Right ventricle myocardium inferior (tissue), 1 donor: Measurements from ENCODE around the gene UBAC2. TPM values are rescaled to one million over a fixed set of nuclear protein-coding genes. Genes with fewer than 3 reads are reported as not detected.

Experiments
- ATAC-seq: fragments of 200-7000 bp; cut with Tn5 transposase; one replicate; pipeline ENCODE4 v1.9.1; 2020; ENCODE audit warnings: mild to moderate bottlenecking, moderate library complexity
- DNase-seq: peaks from one replicate; pipeline ENCODE4 v3.0.0; 2021; ENCODE audit errors: missing footprints
- intact Hi-C: fragments of 100-400 bp; cut with DNase I; formaldehyde crosslinking; loops from one replicate; pipeline ENCODE4 v1.11.0; 2022
- total RNA-seq: library from RNA; stranded (reverse); fragmentation: NEBNext Ultra II Directional; extraction: Animal tissue kit (Norgen Biotek cat#: 25700); gene quantifications from one replicate; pipeline ENCODE4 v1.2.1, GENCODE V29; 2021
- donor health status: DM: no; HTN: yes; CAD: no; lungs with severe emphysema.

The UBAC2 gene
- total RNA-seq, 1 donor from 2014 or later, result 39.1 TPM

DNA sequence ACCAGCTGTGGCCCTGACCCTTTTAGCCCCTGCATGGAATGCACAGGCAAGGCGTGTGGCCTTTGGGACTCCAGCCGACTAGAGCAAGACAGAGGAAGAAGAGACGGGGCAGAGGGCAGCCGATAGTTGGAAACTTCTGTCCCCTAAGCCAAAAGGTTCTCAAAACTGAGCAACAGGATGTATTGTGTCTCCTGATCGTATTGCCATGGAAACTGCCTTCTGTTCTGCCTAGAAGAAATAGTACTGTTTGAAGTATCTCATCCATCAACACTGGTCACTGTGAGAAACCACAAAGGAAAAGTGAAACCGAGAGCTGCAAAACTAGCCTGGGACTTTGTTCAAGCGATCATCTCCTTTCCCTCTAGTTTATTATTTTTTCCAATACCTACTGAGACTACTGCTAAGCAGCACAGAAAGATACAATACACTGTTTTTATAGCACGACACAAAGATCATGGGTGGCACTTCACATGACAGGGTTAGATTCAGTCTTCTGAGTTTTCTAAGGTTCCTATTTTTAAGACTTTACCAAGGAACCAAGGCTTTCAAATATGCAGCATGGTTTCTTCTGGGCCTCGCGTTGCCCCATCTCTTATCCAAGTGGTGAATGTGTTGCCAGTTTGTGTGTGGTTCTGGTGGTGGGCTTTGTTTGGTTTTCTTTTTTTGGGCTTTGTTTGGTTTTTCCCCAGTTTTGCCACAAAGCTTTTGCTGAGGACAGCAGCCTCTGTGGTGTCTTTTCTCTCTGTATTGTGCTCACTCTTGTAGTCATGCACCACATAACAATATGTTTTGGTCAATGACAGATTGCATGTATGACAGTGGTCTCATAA lies 155.8 kb downstream of the UBAC2 start:
- DNase-seq, result no peak
- intact Hi-C loops, result no loop called here
- peak; percentile 69 for ATAC-seq

DNA sequence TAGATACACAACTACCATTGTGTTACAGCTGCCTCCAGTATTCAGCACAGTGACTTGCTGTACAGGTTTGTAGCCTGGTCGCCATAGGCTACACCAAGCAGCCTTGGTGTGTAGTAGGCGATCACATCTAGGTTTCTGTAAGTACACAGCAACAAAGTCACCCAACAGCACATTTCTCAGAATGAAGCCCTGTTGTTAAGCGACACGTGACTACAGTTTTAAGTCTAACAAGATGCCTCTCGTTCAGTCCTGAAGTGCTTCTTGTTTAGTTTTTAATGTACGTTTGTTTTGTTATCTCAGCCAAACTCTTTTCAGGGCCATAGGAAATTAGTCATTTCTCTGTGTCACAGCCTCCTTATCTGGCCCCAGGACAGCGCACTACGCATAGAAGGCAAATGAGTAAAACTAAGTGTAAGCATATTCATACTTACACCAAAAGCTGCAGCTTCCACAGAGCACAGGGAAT lies 156.5 kb downstream of the UBAC2 start:
- DNase-seq, result no peak
- ATAC-seq, result no peak

DNA sequence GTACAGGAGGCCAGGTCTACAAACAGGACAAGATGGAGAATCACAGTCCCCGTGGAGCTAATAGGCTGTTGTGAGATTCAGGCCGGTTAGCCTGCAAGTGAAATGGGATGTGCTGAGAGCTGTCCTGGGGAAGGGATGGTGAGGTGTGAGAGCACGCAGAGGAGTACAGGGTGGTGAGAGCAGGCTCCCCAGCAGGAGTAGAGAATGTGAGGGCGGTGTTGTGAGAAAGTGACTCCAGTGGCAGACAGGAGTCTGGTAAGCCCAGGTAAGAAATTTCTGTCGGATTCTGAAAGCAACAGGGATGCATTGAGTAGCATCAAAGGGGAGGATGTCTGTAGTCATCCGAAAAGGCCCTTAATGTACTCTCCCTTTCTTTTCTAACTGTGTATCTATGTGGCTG lies 157.3 kb downstream of the UBAC2 start:
- ATAC-seq (no peak), DNase-seq (no peak)
- intact Hi-C loops, result no loop called here

More for the DNA sequence above, 156.5 kb downstream of the UBAC2 start:
- intact Hi-C loops, result no loop called here

DNA sequence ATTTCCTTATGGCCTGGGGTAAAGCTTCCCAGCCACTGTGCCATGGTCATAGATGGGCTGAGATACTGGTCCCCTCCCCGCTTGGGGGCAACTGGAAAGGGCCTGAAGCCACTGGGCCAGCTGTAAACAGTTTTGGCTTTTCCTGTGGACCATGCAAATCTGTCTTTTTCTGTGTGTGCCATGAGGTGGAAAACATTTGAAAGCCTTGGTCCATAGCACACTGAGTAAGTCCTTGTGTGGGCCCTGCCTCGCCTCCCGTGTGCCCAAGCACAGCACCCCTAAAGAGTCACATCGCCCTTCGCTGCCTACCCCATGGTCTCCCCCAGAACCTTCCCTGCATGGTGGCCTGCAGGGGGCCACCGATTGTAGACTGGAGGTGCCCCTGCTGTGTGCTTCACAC lies 158.9 kb downstream of the UBAC2 start:
- ATAC-seq, result no peak
- intact Hi-C loops, result no loop called here
- no peak for DNase-seq

DNA sequence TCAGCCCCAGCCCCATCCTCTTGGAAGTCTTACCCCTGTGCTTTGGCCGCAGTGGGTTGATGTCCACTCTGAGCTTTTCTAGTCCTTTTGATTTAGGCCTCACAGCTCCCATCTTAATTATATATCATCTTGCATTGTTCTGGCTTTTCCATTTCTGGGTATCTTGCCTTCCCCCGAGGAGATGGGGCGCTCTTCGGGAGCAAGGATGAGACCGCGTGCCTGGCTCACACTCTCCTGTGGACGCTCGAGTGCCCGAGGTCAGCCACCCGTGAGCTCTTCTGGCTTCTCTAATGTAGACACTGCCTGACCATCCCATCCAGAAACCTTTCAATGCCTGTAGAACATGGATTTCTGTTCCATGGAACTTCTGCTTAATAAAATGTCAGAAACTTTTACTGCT lies 160.0 kb downstream of the UBAC2 start:
- DNase-seq (no peak), ATAC-seq (no peak)
- intact Hi-C loops, result no loop called here

DNA sequence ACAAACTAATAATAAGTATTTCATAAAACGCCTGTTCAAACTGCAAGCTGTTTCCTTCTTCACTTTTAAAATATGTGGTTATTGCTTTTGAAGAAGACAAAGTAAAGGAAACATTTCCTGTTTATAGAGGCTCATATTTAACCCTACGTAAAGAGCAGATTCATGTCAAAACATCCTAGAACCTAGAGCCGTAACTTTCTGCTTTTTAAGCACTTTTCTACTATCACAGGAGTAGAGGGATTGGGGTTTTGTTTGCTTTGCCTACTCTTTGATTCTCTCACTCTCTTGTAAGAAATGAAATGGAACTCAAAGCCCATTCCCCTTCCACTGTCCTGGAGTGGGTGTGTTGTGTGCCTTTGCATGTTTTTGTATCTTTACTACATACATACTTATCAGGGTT lies 160.5 kb downstream of the UBAC2 start:
- intact Hi-C loops, result no loop called here
- DNase-seq (no peak), ATAC-seq (no peak)

DNA sequence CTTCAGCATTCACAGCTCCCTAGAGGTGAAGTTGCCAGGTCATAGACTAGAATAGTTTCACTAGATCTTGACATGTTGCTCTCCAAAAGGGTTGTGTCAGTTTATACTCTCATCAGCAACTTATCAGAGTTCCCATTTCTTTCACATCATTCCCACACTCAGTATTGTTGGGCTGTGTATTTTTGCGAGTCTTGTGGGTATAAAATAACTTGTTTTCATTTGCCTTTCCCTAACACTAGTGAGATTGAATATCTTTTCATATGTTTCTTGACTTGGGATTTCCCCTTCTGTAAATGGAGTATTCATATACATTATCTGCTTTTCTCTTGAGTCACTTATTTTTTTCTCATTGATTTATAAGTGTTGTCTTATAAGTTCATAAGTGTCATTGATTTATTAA lies 161.7 kb downstream of the UBAC2 start:
- ATAC-seq, result no peak
- intact Hi-C loops, result no loop called here
- no peak for DNase-seq

DNA sequence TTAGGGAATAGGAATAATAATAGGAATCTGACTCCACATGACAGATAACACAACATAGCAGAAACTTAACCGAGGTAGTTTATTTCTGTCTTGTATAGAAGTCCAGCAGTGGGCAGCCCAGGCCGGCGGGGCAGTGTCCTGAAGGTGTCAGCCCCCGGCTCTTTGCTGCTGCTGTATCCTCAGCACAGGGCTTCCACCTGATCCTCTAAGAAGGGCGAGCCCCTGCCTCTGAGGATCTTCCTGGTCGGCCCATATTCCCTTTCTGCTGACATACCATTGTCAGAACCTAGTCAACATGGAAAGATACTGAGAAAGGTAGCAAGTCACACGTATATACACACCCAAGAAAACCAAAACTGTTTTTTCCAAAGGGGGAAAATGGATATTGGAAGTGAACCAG lies 162.7 kb downstream of the UBAC2 start:
- intact Hi-C loops, result no loop called here
- DNase-seq, result no peak
- ATAC-seq, result no peak

DNA sequence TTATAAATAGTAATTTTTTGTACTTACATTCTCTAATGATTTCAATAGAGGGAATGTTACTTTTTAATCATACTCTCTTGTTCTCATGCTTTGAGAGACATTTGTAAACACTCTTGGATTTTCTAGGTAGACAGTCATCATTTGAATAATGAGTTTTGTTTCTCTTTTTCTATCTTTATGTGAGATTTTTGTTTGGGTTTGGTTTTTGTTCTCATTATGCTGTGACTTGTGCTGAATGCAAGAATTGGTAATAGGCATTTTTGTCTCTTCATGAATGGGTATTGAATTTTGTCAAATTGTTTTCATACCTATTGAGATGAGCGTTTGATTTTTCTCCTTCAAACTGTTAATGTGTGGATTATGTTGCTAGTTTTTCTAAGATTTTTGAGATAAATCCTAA lies 163.3 kb downstream of the UBAC2 start:
- no peak for DNase-seq
- no peak for ATAC-seq
- intact Hi-C loops, result no loop called here

DNA sequence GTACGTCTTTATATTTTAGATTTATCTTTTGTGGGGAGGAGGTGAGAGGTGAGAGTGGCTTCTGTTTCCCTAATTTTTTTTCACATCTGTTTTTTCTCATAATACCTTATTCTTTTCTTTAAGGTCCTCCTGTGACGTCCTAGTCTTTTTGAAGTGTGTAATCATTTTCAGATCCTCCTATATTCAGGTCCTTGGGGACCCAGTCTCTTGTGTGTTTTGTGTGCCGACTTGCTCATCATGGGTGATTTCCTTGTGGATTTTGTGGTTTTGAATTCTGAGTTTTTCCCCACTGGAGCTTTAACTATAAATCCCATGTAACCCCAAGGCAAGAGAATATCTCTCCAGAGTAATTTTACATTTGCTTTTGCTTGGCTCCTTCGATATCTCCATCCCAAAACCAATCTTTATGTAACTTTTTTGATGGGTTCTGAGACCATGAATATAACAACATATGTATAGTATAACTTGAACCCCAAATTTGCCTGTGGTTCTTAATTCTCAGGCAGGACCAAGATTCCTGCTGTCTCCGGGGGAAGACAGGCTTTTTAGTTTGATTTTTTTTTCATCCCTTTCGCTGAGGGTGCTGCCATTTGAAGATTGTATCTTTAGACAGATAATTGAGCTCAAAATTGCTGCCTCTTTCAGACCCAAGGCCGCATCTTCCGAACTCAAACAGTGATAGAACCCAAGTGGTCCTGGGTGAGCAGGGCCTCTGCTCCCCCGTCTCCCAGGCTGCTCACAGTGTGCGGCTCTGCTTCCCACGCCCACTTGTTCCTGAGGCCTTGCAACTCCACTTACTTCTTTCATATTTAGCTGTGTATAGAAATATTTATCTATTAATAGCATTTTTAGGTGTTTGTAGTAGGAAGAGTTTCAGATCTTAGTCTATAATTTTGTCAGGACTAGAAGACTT lies 165.7 kb downstream of the UBAC2 start:
- ATAC-seq (no peak), DNase-seq (no peak)
- intact Hi-C loops, result no loop called here

DNA sequence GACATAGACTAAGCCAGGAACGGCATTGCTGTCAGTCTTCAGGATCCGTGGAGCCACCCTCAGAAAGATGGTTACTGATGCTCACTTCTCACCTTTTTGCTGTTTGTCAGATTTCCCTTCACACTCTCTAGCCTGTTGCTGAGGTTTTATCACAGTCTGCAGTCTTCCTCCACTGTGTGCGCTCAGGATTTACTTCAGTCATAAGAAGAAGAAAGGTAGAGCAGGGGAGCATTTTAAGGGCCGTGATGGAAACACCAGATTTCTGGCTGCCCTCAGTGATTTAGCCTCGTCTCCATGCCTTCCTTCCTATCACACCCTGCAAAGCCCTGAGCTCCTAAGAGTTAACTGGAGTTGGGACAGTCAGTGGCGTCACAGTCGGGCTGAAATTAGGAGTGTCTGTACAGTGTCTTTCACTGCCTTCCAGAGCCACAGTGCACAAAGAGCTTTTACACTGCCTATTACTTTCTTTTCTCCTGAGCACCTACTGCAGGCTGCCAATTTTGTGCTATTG lies 166.5 kb downstream of the UBAC2 start:
- ATAC-seq (peak; percentile 89), DNase-seq (no peak)
- intact Hi-C loops, result no loop called here

DNA sequence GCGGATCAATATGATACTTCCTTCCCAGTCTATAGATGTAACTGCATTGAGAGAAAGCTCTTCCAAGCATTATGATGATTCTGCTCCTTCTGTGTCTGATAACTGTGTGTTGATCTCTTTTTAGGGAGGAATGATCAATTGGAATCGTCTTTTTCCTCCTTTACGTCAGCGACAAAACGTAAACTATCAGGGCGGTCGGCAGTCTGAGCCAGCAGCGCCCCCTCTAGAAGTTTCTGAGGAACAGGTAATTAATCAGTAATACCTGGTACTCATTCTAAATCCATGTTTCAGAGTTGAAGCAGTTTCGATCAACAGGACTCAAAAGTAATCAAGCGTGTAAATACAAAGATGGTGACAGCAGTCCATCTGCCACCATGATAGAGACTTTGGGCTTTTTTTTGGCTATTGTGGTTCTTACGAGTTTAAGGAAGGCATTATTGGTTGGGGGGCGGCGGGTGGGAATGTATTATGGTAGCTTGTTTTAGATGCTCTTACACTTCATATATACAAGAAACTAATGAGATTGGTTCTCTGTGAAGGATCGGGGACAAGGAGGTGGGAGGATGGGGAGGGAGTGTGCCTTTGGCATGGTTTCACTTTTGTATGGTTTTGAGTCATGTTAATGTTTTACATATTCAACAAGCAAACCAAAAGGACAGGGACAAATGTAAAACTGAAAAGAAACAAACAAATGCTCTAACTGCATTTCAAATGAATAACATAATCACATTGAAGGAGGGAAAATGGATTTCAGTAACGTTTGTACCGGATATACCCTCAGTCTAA lies 167.2 kb downstream of the UBAC2 start:
- intact Hi-C loops, result no loop called here
- DNase-seq, result no peak
- ATAC-seq, result no peak

DNA sequence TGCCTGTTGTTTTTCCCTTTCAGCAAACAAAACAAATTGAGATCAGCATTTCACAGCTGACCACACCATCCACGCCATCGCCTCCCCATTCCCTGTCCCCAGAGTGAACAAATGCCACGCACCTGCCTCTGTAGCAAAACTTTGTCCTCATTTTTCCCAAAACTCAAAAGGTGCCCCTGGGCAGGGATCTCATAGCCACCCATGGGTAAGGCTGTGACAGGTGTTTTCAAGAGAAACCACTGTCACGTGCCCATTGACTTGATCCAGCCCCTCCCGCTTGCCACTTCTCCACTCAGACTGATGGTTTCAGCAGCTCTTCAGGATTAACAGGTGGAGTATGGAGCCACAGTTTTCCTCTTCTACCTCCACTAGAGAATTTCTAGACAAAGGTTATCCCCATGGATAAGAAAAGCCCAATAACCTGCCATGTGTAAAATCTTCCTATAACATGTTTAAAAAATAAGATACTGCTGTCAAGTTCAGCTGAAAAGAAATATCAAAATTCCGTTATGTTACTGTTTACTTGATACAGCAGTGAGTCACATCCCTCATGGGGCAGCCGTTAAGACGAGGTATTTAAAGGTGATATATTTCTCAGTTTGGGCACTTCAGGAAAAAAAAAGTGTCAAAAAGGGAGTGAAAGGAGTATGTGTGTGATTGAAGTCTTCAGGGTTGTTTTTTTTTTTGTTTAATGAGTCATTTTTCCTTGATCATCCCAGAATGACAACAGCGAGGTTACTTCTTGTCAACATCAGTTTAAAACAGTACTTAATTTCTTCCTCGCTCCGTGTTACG lies 170.0 kb downstream of the UBAC2 start:
- ATAC-seq, result no peak
- no peak for DNase-seq
- intact Hi-C loops, result no loop called here

DNA sequence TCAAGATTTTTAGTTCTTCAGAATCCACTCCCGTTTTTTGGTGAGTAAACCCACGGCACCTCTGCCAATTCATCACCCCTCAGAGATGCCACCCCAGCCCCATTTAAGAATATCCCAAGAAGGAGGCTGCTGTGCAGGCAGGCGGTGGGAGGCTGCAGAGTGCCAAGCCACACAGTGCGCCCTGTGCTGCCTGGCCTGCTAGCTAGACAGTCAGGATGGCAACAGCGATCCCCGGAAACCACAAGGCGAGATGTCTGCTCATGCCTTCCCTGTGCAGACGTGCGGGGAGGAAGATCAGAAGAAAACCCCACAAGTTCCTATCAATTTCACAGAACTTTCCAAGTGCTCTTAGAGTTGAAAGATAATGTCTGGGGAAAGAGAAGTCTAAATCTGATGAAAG lies 171.3 kb downstream of the UBAC2 start:
- no peak for DNase-seq
- intact Hi-C loops, result no loop called here
- no peak for ATAC-seq

DNA sequence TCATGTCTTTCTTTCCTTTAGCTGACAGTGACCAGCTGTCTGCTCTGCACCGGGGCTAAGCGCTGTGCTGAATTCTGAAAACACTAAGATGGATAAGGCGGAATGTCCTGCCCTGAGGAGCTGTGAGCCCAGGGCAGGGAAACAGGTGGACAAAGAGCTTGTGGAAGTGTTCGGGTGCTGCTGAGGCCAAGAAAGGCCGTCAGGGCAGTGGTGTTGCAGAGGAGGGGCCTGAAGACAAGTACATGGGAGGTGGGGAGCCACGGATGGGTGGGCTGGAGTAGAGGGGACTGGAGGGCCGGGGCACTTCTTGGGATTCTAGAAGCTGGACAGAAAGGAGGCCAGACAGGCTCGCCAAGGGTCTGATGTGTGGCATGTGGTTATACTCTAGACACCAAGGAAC lies 172.8 kb downstream of the UBAC2 start:
- DNase-seq (no peak), ATAC-seq (no peak)
- intact Hi-C loops, result no loop called here

DNA sequence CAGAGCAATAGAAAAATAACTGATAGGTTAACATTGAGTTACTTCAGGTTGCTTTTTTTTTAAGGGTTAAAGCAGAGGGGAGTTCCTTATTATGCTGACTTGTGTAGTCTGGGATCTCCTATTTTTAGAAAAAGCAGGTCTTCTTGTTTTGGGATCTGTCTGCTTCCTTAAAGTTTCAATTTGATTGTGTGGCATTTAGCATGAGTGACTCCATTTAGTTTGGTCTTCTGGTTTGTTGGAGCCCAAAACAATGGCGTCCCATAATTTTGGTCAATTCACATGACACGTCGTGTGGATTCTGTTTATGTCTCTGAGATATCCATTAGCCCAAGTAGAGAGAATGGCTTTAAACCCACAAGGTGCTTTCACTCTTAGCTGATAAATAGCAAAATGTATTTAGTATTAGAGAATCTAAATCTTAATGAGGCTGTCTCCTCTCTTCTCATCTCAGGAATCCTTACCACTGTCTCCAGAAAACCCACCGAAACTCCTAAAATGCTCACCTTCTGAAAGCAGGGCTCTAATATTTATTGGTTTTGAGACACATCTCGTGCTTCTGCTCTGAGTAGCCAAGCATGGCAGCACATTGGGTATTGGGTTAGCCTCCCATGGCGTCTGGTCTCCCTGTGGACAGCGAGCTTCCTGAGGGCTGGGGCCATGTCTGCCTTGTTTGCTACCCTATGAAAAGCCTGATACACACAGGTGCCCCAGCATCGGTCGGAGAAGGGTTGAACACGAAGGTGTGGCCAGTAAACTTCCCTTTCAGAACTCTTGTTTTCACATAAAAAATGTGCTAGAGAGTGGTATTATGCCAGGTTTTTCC lies 173.7 kb downstream of the UBAC2 start:
- intact Hi-C loops, result no loop called here
- no peak for DNase-seq
- no peak for ATAC-seq

DNA sequence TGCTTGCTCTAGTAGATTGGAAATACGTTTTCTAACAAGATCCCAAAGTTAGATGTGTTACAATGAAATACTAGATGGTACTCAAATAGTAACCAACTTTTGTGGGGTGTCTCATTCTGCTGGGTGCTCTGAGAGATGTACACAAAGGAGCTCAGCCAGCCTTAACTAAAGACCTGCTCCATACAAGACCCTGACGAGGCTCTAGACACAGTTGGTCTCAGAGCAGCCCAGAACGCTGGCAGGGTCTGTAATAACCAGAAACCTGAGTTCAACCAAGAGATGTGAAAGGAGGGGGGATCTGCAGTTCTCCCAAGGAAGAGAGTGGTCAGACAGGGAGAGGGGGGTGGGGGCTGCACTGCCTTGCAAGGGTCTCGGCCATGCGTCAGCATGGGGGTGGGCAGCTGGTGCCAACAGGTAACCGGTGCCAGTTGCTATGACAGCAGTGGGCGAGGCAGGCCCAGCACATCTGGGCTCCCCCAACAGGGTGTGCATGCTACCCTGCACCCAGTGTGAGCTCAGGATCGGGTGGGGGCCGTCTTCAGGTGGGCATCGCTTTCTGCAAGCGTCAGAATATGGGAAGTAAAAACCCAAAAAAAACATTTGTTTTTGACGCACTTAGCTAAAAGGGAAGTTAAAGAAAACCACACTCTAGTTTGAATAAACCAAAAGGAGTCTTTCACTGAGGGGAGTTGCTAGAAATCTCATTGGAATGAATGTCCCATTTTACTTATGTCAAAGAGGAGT lies 174.5 kb downstream of the UBAC2 start:
- intact Hi-C loops, result no loop called here
- no peak for DNase-seq
- no peak for ATAC-seq
